Measurements from ENCODE around the gene ZFP42. TPM values are rescaled to one million over a fixed set of nuclear protein-coding genes. Genes with fewer than 3 reads are reported as not detected.
A peak's percentile ranks its signal among the peaks of the same experiment; 100 is the strongest.
"Not testable (repeated sequence)": the region's sequence is repeated elsewhere in the genome, so short reads cannot be mapped to it uniquely, and the experiment has no call there.

Gene ZFP42
- total and polyA plus RNA-seq, 2 of the 8 experiments (the other 6 are each of a cell fraction or from before 2014, with no cell fraction given) = 69.4 to 188 TPM

DNA sequence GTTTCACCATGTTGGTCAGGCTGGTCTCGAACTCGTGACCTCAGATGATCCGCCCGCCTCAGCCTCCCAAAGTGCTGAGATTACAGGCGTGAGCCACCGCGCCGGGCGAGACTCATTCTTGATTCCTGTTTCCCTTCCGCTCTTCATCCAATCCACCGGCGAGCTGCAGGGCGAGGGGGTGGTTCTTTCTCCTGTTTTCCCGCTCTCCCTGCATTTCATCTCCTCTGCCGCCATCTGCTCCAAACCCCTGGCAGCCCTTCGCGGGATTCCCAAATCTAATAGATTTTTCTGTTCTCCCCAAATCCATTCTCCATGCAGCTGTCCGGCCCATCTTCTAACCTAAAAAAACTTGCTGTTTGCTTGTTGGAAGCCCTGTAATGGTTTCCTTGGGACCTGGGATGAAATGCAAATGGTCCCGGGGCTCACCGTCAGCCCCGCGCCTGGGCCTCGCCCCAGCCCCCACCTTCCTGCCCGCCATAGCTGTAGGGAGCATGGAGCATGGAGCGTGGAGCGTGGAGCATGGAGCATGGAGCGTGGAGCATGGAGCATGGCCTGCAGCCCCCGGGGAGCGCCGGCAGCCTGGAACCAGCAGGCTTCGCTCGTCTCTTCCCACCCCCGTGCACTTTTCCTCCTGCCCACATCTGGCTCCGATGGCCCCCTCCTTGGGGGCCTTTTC is 1.1 kb downstream of the ZFP42 start (continued):
- TF ChIP-seq MAX (IDR thresholded peaks at IDR 0.05) = peak; percentile 74
- TF ChIP-seq BACH1 (IDR thresholded peaks at IDR 0.05; ENCODE audit: low read length) = no peak
- peak; percentile 58 for TF ChIP-seq TBP (IDR thresholded peaks at IDR 0.05; ENCODE audit: low read depth, low read length)

DNA sequence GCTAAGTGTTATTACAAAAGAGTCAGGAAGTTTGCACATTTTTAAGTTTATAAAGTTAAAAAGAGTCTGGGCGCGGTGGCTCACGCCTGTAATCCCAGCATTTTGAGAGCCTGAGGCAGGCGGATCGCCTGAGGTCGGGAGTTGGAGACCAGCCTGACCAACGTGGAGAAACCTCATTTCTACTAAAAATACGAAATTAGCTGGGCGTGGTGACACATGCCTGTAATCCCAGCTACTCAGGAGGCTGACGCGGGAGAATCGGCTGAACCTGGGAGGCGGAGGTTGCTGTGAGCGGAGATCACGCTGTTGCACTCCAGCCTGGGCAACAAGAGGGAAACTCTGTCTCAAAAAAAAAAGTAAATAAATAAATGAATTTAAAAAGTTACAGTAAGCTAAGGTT is 2.4 kb downstream of the ZFP42 start:
- H3K36me3 ChIP-seq (ENCODE audit: control insufficient read depth in 2 of 4, insufficient read depth in 4 of 4, low read length in 3 of 4) = peaks cover 36 to 62% (median 43%) of the 10 kb centered on the region in 4 experiments
- not testable (repeated sequence) for H3K9me3 ChIP-seq (ENCODE audit: insufficient read depth in 2 of 2, low read depth in 1 of 2, low read length in 1 of 2); H2BK20ac ChIP-seq (ENCODE audit: low read length); H2BK12ac ChIP-seq (ENCODE audit: low read depth, low read length); H3K56ac ChIP-seq (replicated peaks; ENCODE audit: insufficient read length, low read depth, low read length); H3K23ac ChIP-seq (ENCODE audit: insufficient read length); H3K79me1 ChIP-seq (ENCODE audit: low read depth, low read length); H3K18ac ChIP-seq (ENCODE audit: extremely low read depth, low read length); H3K27ac ChIP-seq (ENCODE audit: low read depth, low read length); H2AK5ac ChIP-seq (ENCODE audit: low read depth, low read length); H2BK15ac ChIP-seq (ENCODE audit: low read length); H2BK120ac ChIP-seq (replicated peaks; ENCODE audit: low read depth, low read length); H2AFZ ChIP-seq (ENCODE audit: low read length); H2BK5ac ChIP-seq (ENCODE audit: low read depth, low read length); DNase-seq (ENCODE audit: low read depth in 1 of 2, low spot score in 2 of 2); FAIRE-seq; H3K4ac ChIP-seq (replicated peaks; ENCODE audit: insufficient read length, low read depth, low read length); H4K91ac ChIP-seq (replicated peaks; ENCODE audit: insufficient read length, low read length); H3K27me3 ChIP-seq (replicated peaks in 1 of 4; ENCODE audit: control insufficient read depth in 3 of 4, extremely low read depth in 1 of 4, insufficient read depth in 3 of 4, low read length in 3 of 4); H4K8ac ChIP-seq (ENCODE audit: extremely low read depth, insufficient read depth, low read length); H3K14ac ChIP-seq (ENCODE audit: insufficient read length); H4K5ac ChIP-seq (ENCODE audit: insufficient read length, low read depth, low read length)
- H3K79me2 ChIP-seq (ENCODE audit: control insufficient read depth in 1 of 2, insufficient read depth in 2 of 2, low read length in 2 of 2) = peaks cover 43 to 74% of the 10 kb centered on the region in 2 experiments
- CTCF ChIA-PET (ENCODE audit: partially characterized antibody) = interaction anchor here (0.7 to 0.8 kb wide), 2 partner anchors 38 to 748 kb away, joined by 3 read pairs; no protein-coding TSS in a partner anchor
- peaks cover 7 to 15% (median 9%) of the 10 kb centered on the region in 4 experiments for H3K4me1 ChIP-seq (replicated peaks in 1 of 4; ENCODE audit: control insufficient read depth in 3 of 4, insufficient read depth in 4 of 4, low read length in 3 of 4)
- WGBS, 2 experiments (ENCODE audit: extremely low coverage in 1 of 2, insufficient coverage in 1 of 2, insufficient read length in 1 of 2, insufficient replicate concordance in 2 of 2, low coverage in 1 of 2, low lambda C conversion rate in 2 of 2, missing lambda C conversion rate in 1 of 2) = 33% methylated on average over 15 of the region's 15 CpGs; no CpG with 5 or more reads in 1 of the 2 experiments
- H3K4me3 ChIP-seq (ENCODE audit: extremely low read depth in 1 of 4, insufficient read depth in 2 of 4, low read depth in 3 of 4, low read length in 4 of 4) = peak overlapping the region; percentile 72 to 99 (median 88)
- H3K23me2 ChIP-seq (ENCODE audit: low read depth, low read length) = peaks cover 11% of the 10 kb centered on the region
- H3K9ac ChIP-seq (replicated peaks in 1 of 4; ENCODE audit: extremely low read depth in 1 of 4, low read depth in 3 of 4, low read length in 3 of 4) = peak overlapping the region in 2 of 4 experiments; percentile 12 to 92; a peak in 3 of 7 replicates
- POLR2A ChIA-PET (ENCODE audit: partially characterized antibody) = interaction anchor here (0.7 to 18.1 kb wide), 9 partner anchors 14 to 424 kb away, joined by 3 to 228 read pairs (median 5); partner anchors contain the start of gene TRIML2
- H4K20me1 ChIP-seq (replicated peaks in 1 of 2; ENCODE audit: control insufficient read depth in 1 of 2, insufficient read depth in 2 of 2, low read length in 2 of 2) = peaks cover 22 to 36% of the 10 kb centered on the region in 2 experiments
- peak overlapping the region; percentile 86 to 94 for H3K4me2 ChIP-seq (ENCODE audit: insufficient read depth in 1 of 2, low read depth in 2 of 2, low read length in 2 of 2)
